Endodermal cell (in vitro differentiated cells): ENCODE measurements around the gene DVL2. TPM values are rescaled to one million over a fixed set of nuclear protein-coding genes. Genes with fewer than 3 reads are reported as not detected.
A peak's percentile ranks its signal among the peaks of the same experiment; 100 is the strongest.

ENCODE experiments used
- DNase-seq: peaks from one replicate; pipeline ENCODE4 v3.0.0-alpha.2; 2017
- H3K27ac ChIP-seq: 2 replicates; pipeline ENCODE4 v1.5.1; 2013; ENCODE audit warnings: mild to moderate bottlenecking, low read depth, low read length, moderate library complexity
- H3K27me3 ChIP-seq: 2 replicates; pipeline ENCODE4 v1.6.1; 2013; ENCODE audit warnings: mild to moderate bottlenecking, low read length, moderate library complexity; ENCODE audit not compliant: insufficient read depth, control insufficient read depth, poor library complexity, severe bottlenecking
- H3K36me3 ChIP-seq: 2 replicates; pipeline ENCODE4 v1.7.0; 2013; ENCODE audit warnings: mild to moderate bottlenecking, low read length, moderate library complexity; ENCODE audit not compliant: control insufficient read depth, insufficient read depth
- H3K4me1 ChIP-seq: one replicate; pipeline ENCODE4 v1.7.0; 2013; ENCODE audit warnings: low read length; ENCODE audit not compliant: control insufficient read depth, insufficient read depth
- H3K4me3 ChIP-seq: 2 replicates; pipeline ENCODE4 v1.5.1; 2013; ENCODE audit warnings: mild to moderate bottlenecking, low read length, moderate library complexity
- H3K9ac ChIP-seq: 2 replicates; pipeline ENCODE4 v1.6.1; 2013; ENCODE audit warnings: mild to moderate bottlenecking, low read length, moderate library complexity; ENCODE audit not compliant: poor library complexity, severe bottlenecking; ENCODE audit errors: extremely low read depth
- H3K9me3 ChIP-seq: 2 replicates; pipeline ENCODE4 v1.6.1; 2013; ENCODE audit warnings: mild to moderate bottlenecking, low read length, moderate library complexity; ENCODE audit not compliant: control insufficient read depth
- H3K27ac Mint-ChIP-seq: 2 replicates; pipeline ENCODE4 v1.8.0; 2020; ENCODE audit warnings: mixed read lengths
- H3K27me3 Mint-ChIP-seq: 2 replicates; pipeline ENCODE4 v1.8.0; 2021; ENCODE audit warnings: mild to moderate bottlenecking, mixed read lengths; ENCODE audit not compliant: insufficient read depth
- H3K36me3 Mint-ChIP-seq: 2 replicates; pipeline ENCODE4 v1.8.0; 2020; ENCODE audit warnings: low read depth, mixed read lengths
- H3K4me1 Mint-ChIP-seq: 2 replicates; pipeline ENCODE4 v1.8.0; 2020; ENCODE audit warnings: mixed read lengths
- H3K4me3 Mint-ChIP-seq: 2 replicates; pipeline ENCODE4 v1.8.0; 2020; ENCODE audit warnings: mild to moderate bottlenecking, moderate library complexity, mixed read lengths
- H3K9me3 Mint-ChIP-seq: 2 replicates; pipeline ENCODE4 v1.8.0; 2020; ENCODE audit warnings: mild to moderate bottlenecking, mixed read lengths
- CTCF ChIP-seq: fragments of 200-600 bp; sonication (generic); conservative IDR thresholded peaks from 2 replicates; pipeline ENCODE4 v1.5.0; 2021; ENCODE audit warnings: antibody characterized with exemption, mild to moderate bottlenecking
- WGBS, 2 experiments: methylation state at CpG; one replicate each; pipeline versions ENCODE4 v1.1.5 to v1.1.7; 2013; ENCODE audit warnings: missing lambda C conversion rate in 2 of 2, mixed read lengths in 1 of 2; ENCODE audit not compliant: insufficient coverage in 1 of 2, insufficient read length in 1 of 2; 5-methylcytosine and 5-hydroxymethylcytosine counted together
- total RNA-seq, 2 donors: library from RNA; stranded (reverse); fragmentation: NEBNext Ultra II Directional in 1 of 2; extraction: Animal tissue kit (Norgen Biotek cat#: 25700) in 1 of 2; gene quantifications; 2 replicates in 1 of 2; 3 replicates in 1 of 2; pipeline ENCODE4 v1.2.1, GENCODE V29; 2021

The DVL2 gene
- total RNA-seq, 2 donors from 2014 or later = 98.2 to 116 TPM

GRCh38 chr17:7218166-7218565 is 16.2 kb downstream of the DVL2 start:
- Mint-ChIP-seq H3K36me3 (peaks cover 21% of the 10 kb centered on the region), H3K27me3 (no peaks in the 10 kb centered on the region), H3K27ac (no peak overlapping the region), H3K4me1 (peaks cover 47% of the 10 kb centered on the region), H3K4me3 (peak overlapping the region; percentile 86), H3K9me3 (no peaks in the 10 kb centered on the region)
- H3K27me3 ChIP-seq = no peaks in the 10 kb centered on the region
- peaks cover 19% of the 10 kb centered on the region for H3K36me3 ChIP-seq
- H3K4me3 ChIP-seq = peak overlapping the region; percentile 73
- no peak overlapping the region for H3K27ac ChIP-seq
- no peak for DNase-seq
- H3K9ac ChIP-seq = no peak overlapping the region
- peaks cover 16% of the 10 kb centered on the region for H3K4me1 ChIP-seq
- TF ChIP-seq CTCF = no peak
- 82 to 92% methylated on average over 3 to 6 of the region's 6 CpGs for WGBS, 2 experiments
- H3K9me3 ChIP-seq = no peaks in the 10 kb centered on the region

- Mint-ChIP-seq H3K36me3 (peaks cover 13% of the 10 kb centered on the region), H3K4me3 (peak overlapping the region; percentile 86), H3K4me1 (peaks cover 48% of the 10 kb centered on the region), H3K27ac (peak overlapping the region; percentile 75), H3K27me3 (peaks cover 1% of the 10 kb centered on the region), H3K9me3 (no peaks in the 10 kb centered on the region)
- Histone ChIP-seq H3K4me3 (peak overlapping the region; percentile 78), H3K36me3 (peaks cover 11% of the 10 kb centered on the region), H3K27ac (no peak overlapping the region), H3K4me1 (peaks cover 16% of the 10 kb centered on the region), H3K9me3 (no peaks in the 10 kb centered on the region), H3K27me3 (no peaks in the 10 kb centered on the region), H3K9ac (no peak overlapping the region)
- peak; percentile 89 for DNase-seq
- WGBS, 2 experiments = 11 to 35% methylated on average over 5 to 20 of the region's 32 CpGs
- no peak for TF ChIP-seq CTCF
Measured at GRCh38 chr17:7217113-7217987, 17.0 kb downstream of the DVL2 start.

GRCh38 chr17:7216242-7217112 is 17.8 kb downstream of the DVL2 start:
- peaks cover 16% of the 10 kb centered on the region for H3K4me1 ChIP-seq
- no peaks in the 10 kb centered on the region for H3K27me3 ChIP-seq
- no peaks in the 10 kb centered on the region for H3K9me3 ChIP-seq
- no peak for DNase-seq
- TF ChIP-seq CTCF = no peak
- peak overlapping the region; percentile 78 for H3K4me3 ChIP-seq
- peaks cover 55% of the 10 kb centered on the region for H3K4me1 Mint-ChIP-seq
- H3K27ac ChIP-seq = peak overlapping the region; percentile 64
- H3K9me3 Mint-ChIP-seq = no peaks in the 10 kb centered on the region
- H3K4me3 Mint-ChIP-seq = peak overlapping the region; percentile 58
- H3K36me3 ChIP-seq = peaks cover 5% of the 10 kb centered on the region
- 24 to 60% methylated on average over 1 to 7 of the region's 7 CpGs for WGBS, 2 experiments
- peak overlapping the region; percentile 93 for H3K27ac Mint-ChIP-seq
- H3K27me3 Mint-ChIP-seq = peaks cover 4% of the 10 kb centered on the region
- H3K9ac ChIP-seq = no peak overlapping the region
- H3K36me3 Mint-ChIP-seq = peaks cover 5% of the 10 kb centered on the region
